HEK293T (cell line): ENCODE measurements around the gene SETD6.

Experiments
- ARNT ChIP-seq: fragments of 450-650 bp; IDR thresholded peaks from 2 replicates; pipeline ENCODE4 v1.6.1; 2017; ENCODE audit warnings: mild to moderate bottlenecking
- BHLHE40 ChIP-seq: fragments of 450-650 bp; IDR thresholded peaks from 2 replicates; pipeline ENCODE4 v1.6.1; 2016; ENCODE audit warnings: mild to moderate bottlenecking, moderate library complexity, borderline replicate concordance
- CTBP1 ChIP-seq: fragments of 450-650 bp; IDR thresholded peaks from 2 replicates; pipeline ENCODE4 v1.6.1; 2016; ENCODE audit warnings: borderline replicate concordance
- ELF4 ChIP-seq: fragments of 450-650 bp; IDR thresholded peaks from 2 replicates; pipeline ENCODE4 v1.6.1; 2017; ENCODE audit warnings: antibody characterized with exemption
- FOXA1 ChIP-seq: fragments of 450-650 bp; IDR thresholded peaks from 2 replicates; pipeline ENCODE4 v1.6.1; 2016; ENCODE audit warnings: mild to moderate bottlenecking
- FOXK2 ChIP-seq: fragments of 450-650 bp; IDR thresholded peaks from 2 replicates; pipeline ENCODE4 v1.6.1; 2016; ENCODE audit warnings: mild to moderate bottlenecking
- FOXM1 ChIP-seq: fragments of 450-650 bp; IDR thresholded peaks from 2 replicates; pipeline ENCODE4 v1.6.1; 2017; ENCODE audit warnings: mild to moderate bottlenecking, borderline replicate concordance
- HDGF ChIP-seq: fragments of 450-650 bp; IDR thresholded peaks from 2 replicates; pipeline ENCODE4 v1.6.1; 2017; ENCODE audit warnings: antibody characterized with exemption, borderline replicate concordance
- LEF1 ChIP-seq: fragments of 450-650 bp; IDR thresholded peaks from 2 replicates; pipeline ENCODE4 v1.6.1; 2017; ENCODE audit warnings: mild to moderate bottlenecking, borderline replicate concordance
- NFRKB ChIP-seq: fragments of 450-650 bp; IDR thresholded peaks from 2 replicates; pipeline ENCODE4 v1.6.1; 2016; ENCODE audit warnings: mild to moderate bottlenecking, moderate library complexity
- SP1 ChIP-seq: fragments of 450-650 bp; IDR thresholded peaks from 2 replicates; pipeline ENCODE4 v1.6.1; 2017
- SUZ12 ChIP-seq: fragments of 450-650 bp; IDR thresholded peaks from 2 replicates; pipeline ENCODE4 v1.6.1; 2016; ENCODE audit warnings: mild to moderate bottlenecking
- TARDBP ChIP-seq: fragments of 450-650 bp; IDR thresholded peaks from 2 replicates; pipeline ENCODE4 v1.6.1; 2016

- no peak for TF ChIP-seq ELF4
- no peak for TF ChIP-seq FOXM1
- no peak for TF ChIP-seq TARDBP
- TF ChIP-seq BHLHE40, result no peak
- TF ChIP-seq FOXK2, result no peak
- TF ChIP-seq LEF1, result no peak
- no peak for TF ChIP-seq NFRKB
- no peak for TF ChIP-seq SUZ12
- no peak for TF ChIP-seq ARNT
- no peak for TF ChIP-seq FOXA1
- no peak for TF ChIP-seq SP1
- no peak for TF ChIP-seq HDGF
- no peak for TF ChIP-seq CTBP1
These were observed 23.3 kb upstream of the SETD6 start for GRCh38 chr16:58492066-58492465.
